Activated CD4-positive, alpha-beta T cell treated with anti-CD3 and anti-CD28 coated beads for 48 hours (primary cell): ENCODE measurements around the gene IFITM2.
"Not testable (repeated sequence)": the region's sequence is repeated elsewhere in the genome, so short reads cannot be mapped to it uniquely, and the experiment has no call there.

ENCODE experiments used
- DNase-seq: peaks from one replicate; pipeline ENCODE4 v3.0.0-alpha.2; 2020

Gene IFITM2

GRCh38 chr11:293852-294661 is 13.6 kb upstream of the IFITM2 start:
- DNase-seq = no peak

GRCh38 chr11:294780-295179 is 12.8 kb upstream of the IFITM2 start:
- no peak for DNase-seq

- no peak for DNase-seq
Observed at GRCh38 chr11:295351-296170, 12.1 kb upstream of the IFITM2 start.

GRCh38 chr11:296171-297050 is 11.2 kb upstream of the IFITM2 start:
- no peak for DNase-seq

- no peak for DNase-seq
Observed at GRCh38 chr11:297051-297585, 10.5 kb upstream of the IFITM2 start.

DNA sequence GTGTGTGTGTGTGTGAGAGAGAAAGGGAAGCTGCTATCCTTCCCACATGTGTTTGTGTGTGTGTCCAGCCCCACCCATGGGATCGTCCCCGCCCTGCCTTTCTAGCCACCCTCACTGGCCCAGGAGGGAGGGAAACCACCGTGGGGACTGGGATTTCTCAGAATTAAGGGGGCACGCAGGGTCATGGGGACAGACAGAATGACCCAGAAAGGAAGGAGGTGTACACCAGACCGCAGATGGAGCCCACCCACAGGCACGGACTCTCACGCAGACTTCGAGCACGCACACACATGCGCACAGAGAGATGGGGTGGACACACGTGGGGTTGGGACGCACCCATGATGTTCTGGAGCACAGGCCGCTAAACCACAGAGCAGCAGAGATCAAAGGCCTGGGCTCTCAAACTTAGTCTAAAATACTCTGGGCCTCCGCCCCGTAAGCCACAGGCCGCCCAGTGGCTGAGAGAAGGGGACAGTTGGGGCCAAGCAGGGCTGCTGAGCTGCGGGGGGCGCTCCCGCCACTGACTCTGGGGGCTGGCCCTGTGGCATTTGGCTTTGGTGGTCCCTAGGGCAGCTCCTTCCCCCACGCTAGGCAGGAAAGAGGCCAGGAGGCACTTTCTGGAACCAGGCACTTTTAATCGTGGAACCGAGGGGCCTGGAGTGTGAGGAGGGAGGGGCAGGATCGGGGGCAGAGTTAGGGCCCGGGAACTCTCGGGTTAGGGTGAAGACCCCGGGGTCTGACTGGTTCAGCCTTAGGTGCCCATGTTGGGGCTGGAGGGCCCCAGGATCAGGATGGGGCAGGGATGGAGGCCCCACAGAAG is 9.8 kb upstream of the IFITM2 start:
- peak; percentile 51 for DNase-seq

DNA sequence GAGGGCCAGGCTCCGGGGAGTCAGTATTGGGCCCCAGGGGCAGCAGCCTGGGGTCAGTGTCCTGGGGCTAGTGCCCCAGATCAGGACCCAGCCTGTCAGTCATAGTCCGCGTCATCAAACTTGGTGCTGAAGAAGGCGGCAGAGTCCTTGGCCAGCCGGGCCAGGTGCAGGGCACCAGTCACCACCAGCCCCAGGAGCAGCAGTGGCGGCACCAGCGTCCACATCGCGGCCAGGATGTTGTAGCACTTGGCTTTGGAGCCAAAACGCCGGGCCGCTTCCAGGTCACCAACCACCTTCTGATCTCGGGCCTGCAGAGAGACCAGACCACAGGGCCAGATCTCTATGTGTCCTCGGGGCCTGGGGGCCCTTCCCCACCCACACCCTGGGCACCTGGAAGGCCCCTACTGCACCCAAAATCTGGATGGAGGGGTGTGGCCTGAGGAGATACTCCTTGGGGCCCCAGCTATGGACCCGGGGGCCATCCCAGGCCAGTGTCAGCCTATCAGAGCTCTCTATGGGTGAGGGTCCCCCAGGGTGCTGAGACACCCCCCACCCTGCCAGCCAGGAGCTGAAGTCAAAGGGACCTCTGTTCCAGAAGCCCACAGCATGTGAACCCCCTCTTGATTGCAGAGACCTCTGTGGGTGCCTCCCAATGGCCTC is 9.1 kb upstream of the IFITM2 start:
- DNase-seq = peak; percentile 6

DNA sequence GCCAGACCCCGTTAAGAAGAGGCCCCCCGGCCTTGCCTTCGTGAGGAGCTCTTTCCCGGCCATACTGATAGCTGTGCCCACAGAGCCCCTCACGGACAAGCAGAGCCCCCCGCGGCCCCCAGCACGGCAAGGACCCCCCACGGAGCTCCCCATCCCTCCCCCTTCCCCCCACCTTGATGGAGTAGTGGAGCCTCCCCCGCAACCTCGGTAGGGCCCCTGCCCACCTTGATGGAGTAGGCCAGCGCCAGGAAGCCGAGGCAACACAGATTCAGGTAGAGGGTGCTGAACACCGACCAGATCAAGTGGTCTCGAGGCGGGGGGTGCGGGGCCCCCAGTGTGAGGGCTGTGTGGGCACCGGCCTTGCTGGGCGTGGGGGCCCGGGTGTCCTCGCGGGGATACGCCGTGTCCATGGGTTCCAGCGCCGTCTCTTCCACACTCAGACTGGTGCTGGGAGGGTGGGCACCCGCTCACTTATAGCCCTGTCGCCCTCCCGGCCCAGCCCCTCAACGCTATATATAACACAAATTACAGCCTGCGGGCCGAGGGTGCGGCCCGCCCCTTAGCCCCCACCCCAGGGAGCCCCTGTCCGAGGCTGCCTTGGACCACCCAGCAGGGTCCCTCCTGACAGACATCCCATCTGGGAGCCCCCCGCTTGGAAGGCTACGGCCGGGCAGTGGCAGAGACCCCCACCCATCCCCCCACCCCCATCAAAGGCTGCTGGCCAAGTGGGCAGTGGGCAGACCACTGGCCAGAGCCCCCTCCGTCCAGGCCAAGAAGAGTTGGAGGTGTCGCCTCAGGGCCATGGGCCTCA is 8.3 kb upstream of the IFITM2 start, which contains the start of gene IFITM5:
TSS of gene IFITM5 (minus strand) at position 446 of the 811 bp plus-strand sequence. CDS start at position 410, 36 bp downstream.
- DNase-seq = no peak

GRCh38 chr11:299951-300735 is 7.5 kb upstream of the IFITM2 start:
- DNase-seq = no peak

DNA sequence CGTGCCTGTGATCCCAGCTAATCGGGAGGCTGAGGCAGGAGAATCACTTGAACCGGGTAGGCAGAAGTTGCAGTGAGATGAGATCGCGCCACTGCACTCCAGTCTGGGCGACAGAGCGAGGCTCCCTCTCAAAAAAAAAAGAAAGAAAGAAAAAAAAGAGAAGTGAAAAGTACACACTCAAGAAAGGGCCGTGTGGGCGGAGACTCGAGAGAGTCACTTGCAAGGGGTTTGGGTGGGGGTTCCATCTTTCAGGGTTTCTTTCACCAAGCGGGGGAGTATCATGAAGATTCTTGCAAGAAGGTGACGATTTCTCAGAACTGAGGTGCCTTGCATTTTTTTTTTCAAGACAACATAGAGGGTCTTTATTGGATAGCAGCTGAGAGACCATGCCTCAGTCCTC is 4.3 kb upstream of the IFITM2 start:
- no peak for DNase-seq

DNA sequence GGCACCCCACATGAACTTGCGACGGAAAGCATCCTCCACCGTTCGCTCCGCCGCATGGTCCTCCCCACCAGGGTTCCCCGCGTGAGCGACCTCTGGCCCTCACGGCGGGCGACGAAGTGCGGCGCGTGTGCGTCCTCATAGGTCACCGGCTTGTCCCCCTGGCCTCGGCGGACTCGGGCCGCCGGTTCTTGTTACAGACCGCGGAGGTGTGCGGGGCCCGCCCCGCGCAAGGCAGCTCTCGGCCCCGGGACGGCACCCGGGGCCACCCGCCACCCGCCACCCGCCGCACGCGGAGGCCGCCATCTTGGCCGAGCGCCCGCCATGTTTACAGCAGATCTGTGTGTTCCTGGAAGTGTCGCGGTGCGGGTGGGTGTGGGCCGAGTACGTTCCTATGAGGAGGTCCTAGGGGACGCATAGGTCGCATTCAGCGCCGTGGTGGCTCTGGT is 3.5 kb upstream of the IFITM2 start:
- no peak for DNase-seq

- peak; percentile 74 for DNase-seq
Observed at GRCh38 chr11:304915-305843, 2.4 kb upstream of the IFITM2 start.

GRCh38 chr11:305844-306211 is 1.8 kb upstream of the IFITM2 start:
- no peak for DNase-seq

DNA sequence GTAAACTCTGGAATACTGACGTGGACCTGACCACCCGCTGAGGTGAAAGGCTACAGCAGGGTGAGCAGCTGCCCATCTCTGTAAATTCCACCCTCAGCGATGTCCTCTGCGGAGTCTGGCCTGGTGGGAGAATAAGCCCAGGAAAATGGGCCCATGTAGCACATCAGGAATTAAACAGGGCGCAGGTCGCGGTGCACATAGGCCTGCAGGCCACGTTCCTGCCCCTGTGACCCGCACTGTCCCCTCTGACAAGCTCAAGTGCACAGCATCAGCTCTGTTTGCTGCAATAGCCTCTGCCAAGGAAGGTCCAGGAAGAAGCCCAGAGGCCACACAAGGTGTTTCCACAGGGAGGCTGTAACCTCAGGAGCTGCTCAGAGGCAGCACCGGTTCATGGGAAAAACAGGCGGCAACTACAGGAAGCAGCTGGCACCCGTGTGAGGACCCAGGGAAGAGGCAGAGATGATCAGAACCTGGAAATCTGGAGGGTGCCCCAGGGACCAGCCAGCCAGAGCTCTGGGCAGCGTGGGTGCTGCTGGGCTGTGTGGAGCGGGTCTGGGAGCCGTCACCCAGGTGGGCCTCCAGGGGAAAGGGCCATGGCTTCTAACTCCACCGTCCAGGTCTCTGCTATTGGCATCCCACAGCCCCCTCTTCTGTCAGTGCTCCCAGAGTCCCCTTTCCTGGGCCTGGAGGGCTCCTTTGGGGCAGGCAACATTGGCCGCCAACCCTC is 808 bp upstream of the IFITM2 start:
- DNase-seq = no peak

GRCh38 chr11:308740-309665 is 1.4 kb downstream of the IFITM2 start:
- DNase-seq = peak; percentile 47

GRCh38 chr11:309979-310572 is 2.5 kb downstream of the IFITM2 start:
- DNase-seq = not testable (repeated sequence)
